Nephron progenitor cell (in vitro differentiated cells): ENCODE data around the gene RIF1.

Experiments
- DNase-seq: peaks from one replicate; pipeline ENCODE4 v3.0.0; 2021
- H3K27ac Mint-ChIP-seq: 2 replicates; pipeline ENCODE4 v1.8.0; 2021; ENCODE audit warnings: mild to moderate bottlenecking, moderate library complexity, mixed read lengths
- H3K27me3 Mint-ChIP-seq: 2 replicates; pipeline ENCODE4 v1.8.0; 2021; ENCODE audit warnings: mild to moderate bottlenecking, low read depth, mixed read lengths; ENCODE audit not compliant: poor library complexity
- H3K36me3 Mint-ChIP-seq: 2 replicates; pipeline ENCODE4 v1.8.0; 2021; ENCODE audit warnings: low read depth, mixed read lengths
- H3K4me1 Mint-ChIP-seq: 2 replicates; pipeline ENCODE4 v1.8.0; 2021; ENCODE audit warnings: mixed read lengths
- H3K4me3 Mint-ChIP-seq: 2 replicates; pipeline ENCODE4 v1.8.0; 2021; ENCODE audit warnings: mild to moderate bottlenecking, moderate library complexity, mixed read lengths
- H3K9me3 Mint-ChIP-seq: 2 replicates; pipeline ENCODE4 v1.8.0; 2021; ENCODE audit warnings: mild to moderate bottlenecking, moderate library complexity, mixed read lengths
- CTCF ChIP-seq: fragments of 200-600 bp; sonication (generic); IDR thresholded peaks from 2 replicates; pipeline ENCODE4 v1.5.0; 2021; ENCODE audit warnings: antibody characterized with exemption

Gene RIF1, protein sequence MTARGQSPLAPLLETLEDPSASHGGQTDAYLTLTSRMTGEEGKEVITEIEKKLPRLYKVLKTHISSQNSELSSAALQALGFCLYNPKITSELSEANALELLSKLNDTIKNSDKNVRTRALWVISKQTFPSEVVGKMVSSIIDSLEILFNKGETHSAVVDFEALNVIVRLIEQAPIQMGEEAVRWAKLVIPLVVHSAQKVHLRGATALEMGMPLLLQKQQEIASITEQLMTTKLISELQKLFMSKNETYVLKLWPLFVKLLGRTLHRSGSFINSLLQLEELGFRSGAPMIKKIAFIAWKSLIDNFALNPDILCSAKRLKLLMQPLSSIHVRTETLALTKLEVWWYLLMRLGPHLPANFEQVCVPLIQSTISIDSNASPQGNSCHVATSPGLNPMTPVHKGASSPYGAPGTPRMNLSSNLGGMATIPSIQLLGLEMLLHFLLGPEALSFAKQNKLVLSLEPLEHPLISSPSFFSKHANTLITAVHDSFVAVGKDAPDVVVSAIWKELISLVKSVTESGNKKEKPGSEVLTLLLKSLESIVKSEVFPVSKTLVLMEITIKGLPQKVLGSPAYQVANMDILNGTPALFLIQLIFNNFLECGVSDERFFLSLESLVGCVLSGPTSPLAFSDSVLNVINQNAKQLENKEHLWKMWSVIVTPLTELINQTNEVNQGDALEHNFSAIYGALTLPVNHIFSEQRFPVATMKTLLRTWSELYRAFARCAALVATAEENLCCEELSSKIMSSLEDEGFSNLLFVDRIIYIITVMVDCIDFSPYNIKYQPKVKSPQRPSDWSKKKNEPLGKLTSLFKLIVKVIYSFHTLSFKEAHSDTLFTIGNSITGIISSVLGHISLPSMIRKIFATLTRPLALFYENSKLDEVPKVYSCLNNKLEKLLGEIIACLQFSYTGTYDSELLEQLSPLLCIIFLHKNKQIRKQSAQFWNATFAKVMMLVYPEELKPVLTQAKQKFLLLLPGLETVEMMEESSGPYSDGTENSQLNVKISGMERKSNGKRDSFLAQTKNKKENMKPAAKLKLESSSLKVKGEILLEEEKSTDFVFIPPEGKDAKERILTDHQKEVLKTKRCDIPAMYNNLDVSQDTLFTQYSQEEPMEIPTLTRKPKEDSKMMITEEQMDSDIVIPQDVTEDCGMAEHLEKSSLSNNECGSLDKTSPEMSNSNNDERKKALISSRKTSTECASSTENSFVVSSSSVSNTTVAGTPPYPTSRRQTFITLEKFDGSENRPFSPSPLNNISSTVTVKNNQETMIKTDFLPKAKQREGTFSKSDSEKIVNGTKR (N-terminal part only)

DNA sequence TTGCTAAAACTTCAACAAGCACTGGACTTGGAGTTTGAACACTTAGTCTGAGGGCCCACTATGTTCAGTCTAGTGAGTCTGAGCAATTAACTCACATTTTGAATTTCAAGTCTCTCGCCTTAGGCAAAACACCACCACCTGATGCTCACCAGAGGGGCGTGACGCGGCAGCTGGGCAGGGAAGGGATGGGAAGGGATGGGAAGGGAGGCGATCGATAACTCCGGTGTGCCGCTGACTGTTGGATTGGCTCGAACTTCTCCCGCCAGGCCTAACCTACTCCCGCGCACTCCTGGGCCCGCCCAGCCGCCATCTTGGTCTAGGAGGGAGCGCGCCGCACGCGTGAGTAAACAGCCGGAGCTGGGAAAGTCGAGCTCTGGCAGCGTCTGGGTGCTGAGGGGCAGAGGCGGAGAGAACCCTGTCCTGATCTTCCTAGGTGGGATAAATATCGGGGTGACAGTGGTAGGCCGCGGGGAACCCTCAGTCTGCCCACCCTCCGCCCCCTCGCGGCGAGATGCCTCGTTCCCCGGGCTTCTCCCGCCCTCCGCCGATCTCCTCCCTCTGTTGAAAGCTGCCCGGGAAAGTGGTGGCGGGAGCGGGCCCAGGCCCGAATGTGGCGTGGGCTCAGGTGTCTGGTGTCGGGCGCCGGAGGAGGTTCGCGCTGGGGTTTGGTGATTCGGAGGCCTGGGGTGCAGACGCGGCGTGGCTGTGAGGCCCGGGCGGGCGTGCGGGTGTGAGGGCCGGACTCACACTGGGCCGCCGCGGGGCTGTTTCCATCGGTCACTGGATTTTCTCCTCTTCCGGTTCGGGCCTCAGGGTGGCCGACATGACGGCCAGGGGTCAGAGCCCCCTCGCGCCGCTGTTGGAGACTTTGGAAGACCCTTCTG is at the start of gene RIF1:
TSS of gene RIF1 (plus strand) at position 302 of the 884 bp plus-strand sequence. CDS start at position 824, 522 bp downstream.
- peak; percentile 36 for TF ChIP-seq CTCF
- Mint-ChIP-seq H3K36me3 (peaks cover 33% of the 10 kb centered on the region), H3K9me3 (peaks cover 10% of the 10 kb centered on the region), H3K27ac (peak within 1 kb of the TSS; percentile 94), H3K27me3 (peaks cover 5% of the 10 kb centered on the region), H3K4me3 (peak within 1 kb of the TSS; percentile 98), H3K4me1 (peaks cover 24% of the 10 kb centered on the region)
- peak; percentile 88 for DNase-seq

- H3K4me1 Mint-ChIP-seq = no peaks in the 10 kb centered on the region
- peaks cover 11% of the 10 kb centered on the region for H3K9me3 Mint-ChIP-seq
- no peaks in the 10 kb centered on the region for H3K36me3 Mint-ChIP-seq
- TF ChIP-seq CTCF = no peak
- H3K4me3 Mint-ChIP-seq = no peak overlapping the region
- no peak overlapping the region for H3K27ac Mint-ChIP-seq
- no peak for DNase-seq
- H3K27me3 Mint-ChIP-seq = peaks cover 4% of the 10 kb centered on the region
These were observed 47.9 kb upstream of the RIF1 start for GRCh38 chr2:151361674-151362370.

GRCh38 chr2:151363709-151364108 is 46.0 kb upstream of the RIF1 start:
- H3K27ac Mint-ChIP-seq = no peak overlapping the region
- peaks cover 11% of the 10 kb centered on the region for H3K9me3 Mint-ChIP-seq
- H3K4me1 Mint-ChIP-seq = no peaks in the 10 kb centered on the region
- no peak for TF ChIP-seq CTCF
- H3K27me3 Mint-ChIP-seq = peaks cover 4% of the 10 kb centered on the region
- DNase-seq = no peak
- no peak overlapping the region for H3K4me3 Mint-ChIP-seq
- H3K36me3 Mint-ChIP-seq = no peaks in the 10 kb centered on the region

- no peaks in the 10 kb centered on the region for H3K36me3 Mint-ChIP-seq
- no peak for TF ChIP-seq CTCF
- no peaks in the 10 kb centered on the region for H3K9me3 Mint-ChIP-seq
- H3K27me3 Mint-ChIP-seq = no peaks in the 10 kb centered on the region
- H3K4me3 Mint-ChIP-seq = no peak overlapping the region
- H3K27ac Mint-ChIP-seq = no peak overlapping the region
- no peak for DNase-seq
- no peaks in the 10 kb centered on the region for H3K4me1 Mint-ChIP-seq
These were observed 42.1 kb upstream of the RIF1 start for GRCh38 chr2:151367571-151367970.
